ENCODE data around the gene FCHSD2. TPM values are rescaled to one million over a fixed set of nuclear protein-coding genes. Genes with fewer than 3 reads are reported as not detected.

FCHSD2 gene
- total and polyA plus RNA-seq, 2 of the 13 experiments (the other 11 are each of a cell fraction or from before 2014, with no cell fraction given), result 20.5 to 24.8 TPM

DNA sequence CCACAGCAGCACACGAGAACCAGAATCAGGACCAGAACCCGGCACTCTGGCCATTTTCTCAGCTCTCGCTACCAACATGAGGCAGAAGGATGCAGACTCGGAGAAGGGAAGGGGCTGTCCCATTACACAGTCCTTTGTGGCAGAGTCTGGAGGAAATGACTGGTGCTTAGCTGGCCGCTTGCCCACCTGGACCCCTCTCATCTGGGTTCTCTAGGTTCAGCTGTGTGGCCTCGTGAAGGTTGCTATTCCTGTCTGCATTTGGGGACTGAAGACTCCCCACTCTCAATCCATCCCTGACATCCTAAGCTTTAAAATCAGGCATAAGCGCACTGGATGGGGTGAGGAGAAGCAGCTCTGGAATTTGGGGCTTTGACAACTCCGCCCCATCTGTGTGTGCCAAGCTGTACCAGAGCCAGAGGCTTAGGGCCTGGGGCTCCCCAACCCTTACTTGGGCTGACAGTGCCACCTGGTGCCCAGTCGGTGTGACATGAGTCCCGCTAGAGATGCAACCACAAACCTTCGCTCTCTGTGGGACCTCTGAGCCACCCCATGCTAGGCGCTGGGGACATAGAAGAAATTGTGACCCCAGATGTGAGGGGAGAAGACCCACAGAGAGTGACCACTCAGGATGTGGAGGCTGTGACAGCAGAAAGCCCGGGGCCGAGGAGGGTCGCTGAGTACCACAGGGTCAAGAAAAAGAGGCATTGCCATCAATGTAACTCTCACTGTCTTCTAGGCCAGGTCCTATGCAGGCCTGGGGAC is 35.8 kb upstream of the FCHSD2 start (continued):
- TF ChIP-seq, protein P1, sequence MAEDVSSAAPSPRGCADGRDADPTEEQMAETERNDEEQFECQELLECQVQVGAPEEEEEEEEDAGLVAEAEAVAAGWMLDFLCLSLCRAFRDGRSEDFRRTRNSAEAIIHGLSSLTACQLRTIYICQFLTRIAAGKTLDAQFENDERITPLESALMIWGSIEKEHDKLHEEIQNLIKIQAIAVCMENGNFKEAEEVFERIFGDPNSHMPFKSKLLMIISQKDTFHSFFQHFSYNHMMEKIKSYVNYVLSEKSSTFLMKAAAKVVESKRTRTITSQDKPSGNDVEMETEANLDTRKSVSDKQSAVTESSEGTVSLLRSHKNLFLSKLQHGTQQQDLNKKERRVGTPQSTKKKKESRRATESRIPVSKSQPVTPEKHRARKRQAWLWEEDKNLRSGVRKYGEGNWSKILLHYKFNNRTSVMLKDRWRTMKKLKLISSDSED (CRISPR knock-in tag; IDR thresholded peaks at IDR 0.05), result no peak
- TF ChIP-seq FOXA3 (CRISPR knock-in tag; IDR thresholded peaks at IDR 0.05) (peak; percentile 51), ZNF253 (CRISPR knock-in tag; IDR thresholded peaks at IDR 0.05; ENCODE audit: borderline replicate concordance) (no peak), SYNCRIP (IDR thresholded peaks at IDR 0.05; ENCODE audit: insufficient read depth, low read depth, low read length) (no peak), SP5 (CRISPR knock-in tag; IDR thresholded peaks at IDR 0.05; ENCODE audit: borderline replicate concordance, low read depth) (peak; percentile 33; the same call in 1 of the 2 replicates), CBX2 (IDR thresholded peaks at IDR 0.05; ENCODE audit: low read depth, low read length) (no peak), CBX2 (CRISPR knock-in tag; IDR thresholded peaks at IDR 0.05; ENCODE audit: low read depth) (no peak), ZSCAN25 (CRISPR knock-in tag; IDR thresholded peaks at IDR 0.05) (no peak), CCAR2 (optimal IDR thresholded peaks at IDR 0.05; ENCODE audit: low read depth, low read length) (no peak), ZMYM3 (CRISPR knock-in tag; IDR thresholded peaks at IDR 0.05) (no peak), SAFB2 (CRISPR knock-in tag; IDR thresholded peaks at IDR 0.05; ENCODE audit: borderline replicate concordance, low read depth) (no peak), PHB2 (IDR thresholded peaks at IDR 0.05; ENCODE audit: partially characterized antibody) (no peak), ZKSCAN1 (IDR thresholded peaks at IDR 0.05; ENCODE audit: low read length) (no peak), CENPT (CRISPR knock-in tag; IDR thresholded peaks at IDR 0.05; ENCODE audit: low read depth) (no peak), TBX2 (CRISPR knock-in tag; IDR thresholded peaks at IDR 0.05; ENCODE audit: borderline replicate concordance) (peak; percentile 39; the same call in 1 of the 2 replicates)
- TF ChIP-seq, protein P2, sequence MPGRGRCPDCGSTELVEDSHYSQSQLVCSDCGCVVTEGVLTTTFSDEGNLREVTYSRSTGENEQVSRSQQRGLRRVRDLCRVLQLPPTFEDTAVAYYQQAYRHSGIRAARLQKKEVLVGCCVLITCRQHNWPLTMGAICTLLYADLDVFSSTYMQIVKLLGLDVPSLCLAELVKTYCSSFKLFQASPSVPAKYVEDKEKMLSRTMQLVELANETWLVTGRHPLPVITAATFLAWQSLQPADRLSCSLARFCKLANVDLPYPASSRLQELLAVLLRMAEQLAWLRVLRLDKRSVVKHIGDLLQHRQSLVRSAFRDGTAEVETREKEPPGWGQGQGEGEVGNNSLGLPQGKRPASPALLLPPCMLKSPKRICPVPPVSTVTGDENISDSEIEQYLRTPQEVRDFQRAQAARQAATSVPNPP (CRISPR knock-in tag; IDR thresholded peaks at IDR 0.05), result no peak
- TF ChIP-seq, protein P3, sequence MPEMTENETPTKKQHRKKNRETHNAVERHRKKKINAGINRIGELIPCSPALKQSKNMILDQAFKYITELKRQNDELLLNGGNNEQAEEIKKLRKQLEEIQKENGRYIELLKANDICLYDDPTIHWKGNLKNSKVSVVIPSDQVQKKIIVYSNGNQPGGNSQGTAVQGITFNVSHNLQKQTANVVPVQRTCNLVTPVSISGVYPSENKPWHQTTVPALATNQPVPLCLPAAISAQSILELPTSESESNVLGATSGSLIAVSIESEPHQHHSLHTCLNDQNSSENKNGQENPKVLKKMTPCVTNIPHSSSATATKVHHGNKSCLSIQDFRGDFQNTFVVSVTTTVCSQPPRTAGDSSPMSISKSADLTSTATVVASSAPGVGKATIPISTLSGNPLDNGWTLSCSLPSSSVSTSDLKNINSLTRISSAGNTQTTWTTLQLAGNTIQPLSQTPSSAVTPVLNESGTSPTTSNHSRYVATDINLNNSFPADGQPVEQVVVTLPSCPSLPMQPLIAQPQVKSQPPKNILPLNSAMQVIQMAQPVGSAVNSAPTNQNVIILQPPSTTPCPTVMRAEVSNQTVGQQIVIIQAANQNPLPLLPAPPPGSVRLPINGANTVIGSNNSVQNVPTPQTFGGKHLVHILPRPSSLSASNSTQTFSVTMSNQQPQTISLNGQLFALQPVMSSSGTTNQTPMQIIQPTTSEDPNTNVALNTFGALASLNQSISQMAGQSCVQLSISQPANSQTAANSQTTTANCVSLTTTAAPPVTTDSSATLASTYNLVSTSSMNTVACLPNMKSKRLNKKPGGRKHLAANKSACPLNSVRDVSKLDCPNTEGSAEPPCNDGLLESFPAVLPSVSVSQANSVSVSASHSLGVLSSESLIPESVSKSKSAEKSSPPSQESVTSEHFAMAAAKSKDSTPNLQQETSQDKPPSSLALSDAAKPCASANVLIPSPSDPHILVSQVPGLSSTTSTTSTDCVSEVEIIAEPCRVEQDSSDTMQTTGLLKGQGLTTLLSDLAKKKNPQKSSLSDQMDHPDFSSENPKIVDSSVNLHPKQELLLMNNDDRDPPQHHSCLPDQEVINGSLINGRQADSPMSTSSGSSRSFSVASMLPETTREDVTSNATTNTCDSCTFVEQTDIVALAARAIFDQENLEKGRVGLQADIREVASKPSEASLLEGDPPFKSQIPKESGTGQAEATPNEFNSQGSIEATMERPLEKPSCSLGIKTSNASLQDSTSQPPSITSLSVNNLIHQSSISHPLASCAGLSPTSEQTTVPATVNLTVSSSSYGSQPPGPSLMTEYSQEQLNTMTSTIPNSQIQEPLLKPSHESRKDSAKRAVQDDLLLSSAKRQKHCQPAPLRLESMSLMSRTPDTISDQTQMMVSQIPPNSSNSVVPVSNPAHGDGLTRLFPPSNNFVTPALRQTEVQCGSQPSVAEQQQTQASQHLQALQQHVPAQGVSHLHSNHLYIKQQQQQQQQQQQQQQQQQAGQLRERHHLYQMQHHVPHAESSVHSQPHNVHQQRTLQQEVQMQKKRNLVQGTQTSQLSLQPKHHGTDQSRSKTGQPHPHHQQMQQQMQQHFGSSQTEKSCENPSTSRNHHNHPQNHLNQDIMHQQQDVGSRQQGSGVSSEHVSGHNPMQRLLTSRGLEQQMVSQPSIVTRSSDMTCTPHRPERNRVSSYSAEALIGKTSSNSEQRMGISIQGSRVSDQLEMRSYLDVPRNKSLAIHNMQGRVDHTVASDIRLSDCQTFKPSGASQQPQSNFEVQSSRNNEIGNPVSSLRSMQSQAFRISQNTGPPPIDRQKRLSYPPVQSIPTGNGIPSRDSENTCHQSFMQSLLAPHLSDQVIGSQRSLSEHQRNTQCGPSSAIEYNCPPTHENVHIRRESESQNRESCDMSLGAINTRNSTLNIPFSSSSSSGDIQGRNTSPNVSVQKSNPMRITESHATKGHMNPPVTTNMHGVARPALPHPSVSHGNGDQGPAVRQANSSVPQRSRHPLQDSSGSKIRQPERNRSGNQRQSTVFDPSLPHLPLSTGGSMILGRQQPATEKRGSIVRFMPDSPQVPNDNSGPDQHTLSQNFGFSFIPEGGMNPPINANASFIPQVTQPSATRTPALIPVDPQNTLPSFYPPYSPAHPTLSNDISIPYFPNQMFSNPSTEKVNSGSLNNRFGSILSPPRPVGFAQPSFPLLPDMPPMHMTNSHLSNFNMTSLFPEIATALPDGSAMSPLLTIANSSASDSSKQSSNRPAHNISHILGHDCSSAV (CRISPR knock-in tag; IDR thresholded peaks at IDR 0.05; ENCODE audit: borderline replicate concordance), result no peak
- TF ChIP-seq, protein P4, sequence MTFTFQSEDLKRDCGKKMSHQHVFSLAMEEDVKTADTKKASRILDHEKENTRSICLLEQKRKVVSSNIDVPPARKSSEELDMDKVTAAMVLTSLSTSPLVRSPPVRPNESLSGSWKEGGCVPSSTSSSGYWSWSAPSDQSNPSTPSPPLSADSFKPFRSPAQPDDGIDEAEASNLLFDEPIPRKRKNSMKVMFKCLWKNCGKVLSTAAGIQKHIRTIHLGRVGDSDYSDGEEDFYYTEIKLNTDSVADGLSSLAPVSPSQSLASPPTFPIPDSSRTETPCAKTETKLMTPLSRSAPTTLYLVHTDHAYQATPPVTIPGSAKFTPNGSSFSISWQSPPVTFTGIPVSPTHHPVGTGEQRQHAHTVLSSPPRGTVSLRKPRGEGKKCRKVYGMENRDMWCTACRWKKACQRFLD (CRISPR knock-in tag; IDR thresholded peaks at IDR 0.05; ENCODE audit: borderline replicate concordance), result no peak
